ENCODE data around the gene LIX1L. TPM values are rescaled to one million over a fixed set of nuclear protein-coding genes. Genes with fewer than 3 reads are reported as not detected.

The LIX1L gene
- 50.8 and 73.3 TPM in 2 replicates for total RNA-seq (ENCODE audit: low replicate concordance)

- H3K4me3 ChIP-seq (ENCODE audit: low read depth, low read length) = peak within 1 kb of the TSS; percentile 82
- peak; percentile 97 for DNase-seq (ENCODE audit: low read depth)
- TF ChIP-seq CTCF (IDR thresholded peaks at IDR 0.05; ENCODE audit: insufficient read depth, low read length) = no peak
Observed at GRCh38 chr1:145957443-145958319, at the start of gene LIX1L. TSS of gene LIX1L (minus strand) at chr1:145958017. CDS start at chr1:145957927, 90 bp downstream.

- no peak overlapping the region for H3K4me3 ChIP-seq (ENCODE audit: low read depth, low read length)
- no peak for DNase-seq (ENCODE audit: low read depth)
- no peak for TF ChIP-seq CTCF (IDR thresholded peaks at IDR 0.05; ENCODE audit: insufficient read depth, low read length)
Observed at GRCh38 chr1:146001709-146002108, 43.9 kb upstream of the LIX1L start.

- no peak overlapping the region for H3K4me3 ChIP-seq (ENCODE audit: low read depth, low read length)
- peak; percentile 47 for DNase-seq (ENCODE audit: low read depth)
- TF ChIP-seq CTCF (IDR thresholded peaks at IDR 0.05; ENCODE audit: insufficient read depth, low read length) = no peak
Observed at GRCh38 chr1:145999321-146000024, 41.7 kb upstream of the LIX1L start.

- no peak for DNase-seq (ENCODE audit: low read depth)
- H3K4me3 ChIP-seq (ENCODE audit: low read depth, low read length) = no peak overlapping the region
- TF ChIP-seq CTCF (IDR thresholded peaks at IDR 0.05; ENCODE audit: insufficient read depth, low read length) = peak; percentile 19
Observed at GRCh38 chr1:145997718-145998023, 39.9 kb upstream of the LIX1L start.

GRCh38 chr1:145997016-145997717, 39.4 kb upstream of the LIX1L start:
- H3K4me3 ChIP-seq (ENCODE audit: low read depth, low read length) = peak overlapping the region; percentile 73
- DNase-seq (ENCODE audit: low read depth) = no peak
- no peak for TF ChIP-seq CTCF (IDR thresholded peaks at IDR 0.05; ENCODE audit: insufficient read depth, low read length)

- TF ChIP-seq CTCF (IDR thresholded peaks at IDR 0.05; ENCODE audit: insufficient read depth, low read length) = no peak
- H3K4me3 ChIP-seq (ENCODE audit: low read depth, low read length) = peak within 1 kb of the TSS; percentile 99
- peak; percentile 97 for DNase-seq (ENCODE audit: low read depth)
Observed at GRCh38 chr1:145996433-145997015, 38.7 kb upstream of the LIX1L start, which contains the start of gene TXNIP. TSS of gene TXNIP (minus strand) at chr1:145996579. CDS start at chr1:145996266, 313 bp downstream.
